Fibroblast of the conjunctiva (primary cell): Measurements from ENCODE around the gene ESYT3.
"Not testable (repeated sequence)": the region's sequence is repeated elsewhere in the genome, so short reads cannot be mapped to it uniquely, and the experiment has no call there.

Experiments used
- DNase-seq: peaks from one replicate; pipeline ENCODE4 v3.0.0-alpha.2; 2010; ENCODE audit warnings: low read depth

Gene ESYT3

GRCh38 chr3:138412821-138413551 lies 21.4 kb upstream of the ESYT3 start:
- no peak for DNase-seq

GRCh38 chr3:138416236-138416635 lies 18.2 kb upstream of the ESYT3 start:
- not testable (repeated sequence) for DNase-seq

- peak; percentile 72 for DNase-seq
Observed at GRCh38 chr3:138417559-138417982, 16.8 kb upstream of the ESYT3 start.

GRCh38 chr3:138418601-138419206 lies 15.7 kb upstream of the ESYT3 start:
- DNase-seq: no peak

- no peak for DNase-seq
Observed at GRCh38 chr3:138423316-138423715, 11.1 kb upstream of the ESYT3 start.

GRCh38 chr3:138424323-138424722 lies 10.1 kb upstream of the ESYT3 start:
- DNase-seq: no peak

- no peak for DNase-seq
Observed at GRCh38 chr3:138426211-138426610, 8.2 kb upstream of the ESYT3 start.

GRCh38 chr3:138426754-138427153 lies 7.7 kb upstream of the ESYT3 start:
- DNase-seq: not testable (repeated sequence)

GRCh38 chr3:138429665-138430064 lies 4.8 kb upstream of the ESYT3 start:
- no peak for DNase-seq

- DNase-seq: no peak
Observed at GRCh38 chr3:138432576-138433240, 1.7 kb upstream of the ESYT3 start.

- no peak for DNase-seq
Observed at GRCh38 chr3:138433892-138434275, 532 bp upstream of the ESYT3 start.

- no peak for DNase-seq
Observed at GRCh38 chr3:138434875-138435772, 708 bp downstream of the ESYT3 start.

GRCh38 chr3:138435840-138436239 lies 1.4 kb downstream of the ESYT3 start:
- no peak for DNase-seq

- no peak for DNase-seq
Observed at GRCh38 chr3:138437281-138437680, 2.9 kb downstream of the ESYT3 start.

- DNase-seq: no peak
Observed at GRCh38 chr3:138438896-138439295, 4.5 kb downstream of the ESYT3 start.

GRCh38 chr3:138439646-138440045 lies 5.2 kb downstream of the ESYT3 start:
- no peak for DNase-seq

- DNase-seq: no peak
Observed at GRCh38 chr3:138440121-138440521, 5.7 kb downstream of the ESYT3 start.

- no peak for DNase-seq
Observed at GRCh38 chr3:138440596-138440995, 6.2 kb downstream of the ESYT3 start.

- DNase-seq: no peak
Observed at GRCh38 chr3:138441256-138441655, 6.8 kb downstream of the ESYT3 start.

- DNase-seq: no peak
Observed at GRCh38 chr3:138441742-138442141, 7.3 kb downstream of the ESYT3 start.

GRCh38 chr3:138442433-138442832 lies 8.0 kb downstream of the ESYT3 start:
- DNase-seq: peak; percentile 34

GRCh38 chr3:138443091-138443490 lies 8.7 kb downstream of the ESYT3 start:
- DNase-seq: no peak
